ENCODE data around the gene INHA.

INHA gene

DNA sequence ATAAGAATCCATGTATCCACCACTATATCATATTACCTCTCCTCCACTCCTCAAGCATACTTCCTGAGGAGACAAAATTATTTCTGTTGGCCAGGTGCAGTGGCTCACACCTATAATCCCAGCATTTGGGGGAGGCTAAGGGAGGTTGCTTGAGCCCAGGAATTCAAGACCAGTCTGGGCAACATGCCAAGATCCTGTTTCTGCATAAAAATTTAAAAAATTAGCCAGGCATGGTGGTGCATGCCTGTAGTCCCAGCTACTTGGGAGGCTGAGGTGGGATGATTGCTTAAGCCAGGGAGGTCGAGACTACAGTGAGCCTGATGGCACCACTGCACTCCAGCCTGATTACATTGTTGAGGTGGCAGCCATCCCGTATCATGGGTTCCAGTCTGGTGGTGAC, 9.2 kb downstream of the INHA start:
- H3K9me3 ChIP-seq (ENCODE audit: insufficient read depth, low read length, severe bottlenecking), result no peaks in the 10 kb centered on the region
- TF ChIP-seq EZH2 (IDR thresholded peaks at IDR 0.05; ENCODE audit: borderline replicate concordance, low read depth, low read length, severe bottlenecking), result no peak
- TF ChIP-seq, protein P1, sequence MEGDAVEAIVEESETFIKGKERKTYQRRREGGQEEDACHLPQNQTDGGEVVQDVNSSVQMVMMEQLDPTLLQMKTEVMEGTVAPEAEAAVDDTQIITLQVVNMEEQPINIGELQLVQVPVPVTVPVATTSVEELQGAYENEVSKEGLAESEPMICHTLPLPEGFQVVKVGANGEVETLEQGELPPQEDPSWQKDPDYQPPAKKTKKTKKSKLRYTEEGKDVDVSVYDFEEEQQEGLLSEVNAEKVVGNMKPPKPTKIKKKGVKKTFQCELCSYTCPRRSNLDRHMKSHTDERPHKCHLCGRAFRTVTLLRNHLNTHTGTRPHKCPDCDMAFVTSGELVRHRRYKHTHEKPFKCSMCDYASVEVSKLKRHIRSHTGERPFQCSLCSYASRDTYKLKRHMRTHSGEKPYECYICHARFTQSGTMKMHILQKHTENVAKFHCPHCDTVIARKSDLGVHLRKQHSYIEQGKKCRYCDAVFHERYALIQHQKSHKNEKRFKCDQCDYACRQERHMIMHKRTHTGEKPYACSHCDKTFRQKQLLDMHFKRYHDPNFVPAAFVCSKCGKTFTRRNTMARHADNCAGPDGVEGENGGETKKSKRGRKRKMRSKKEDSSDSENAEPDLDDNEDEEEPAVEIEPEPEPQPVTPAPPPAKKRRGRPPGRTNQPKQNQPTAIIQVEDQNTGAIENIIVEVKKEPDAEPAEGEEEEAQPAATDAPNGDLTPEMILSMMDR (IDR thresholded peaks at IDR 0.05; ENCODE audit: borderline replicate concordance, extremely low read depth, low read length, poor library complexity, severe bottlenecking), result no peak
- no peak overlapping the region for H3K4me2 ChIP-seq (ENCODE audit: insufficient read depth, low read length)
- no peak overlapping the region for H3K9ac ChIP-seq (ENCODE audit: low read depth, low read length)
- no peaks in the 10 kb centered on the region for H3K4me1 ChIP-seq (ENCODE audit: insufficient read depth, low read length)
- peaks cover 6% of the 10 kb centered on the region for H3K27me3 ChIP-seq (ENCODE audit: insufficient read depth, low read length, poor library complexity)
- no peak overlapping the region for H2AFZ ChIP-seq (ENCODE audit: low read depth, low read length)
- ATAC-seq (ENCODE audit: insufficient read depth, low read depth) (no peak), DNase-seq (no peak)
- no peak overlapping the region for H3K27ac ChIP-seq (ENCODE audit: low read length)
- H3K79me2 ChIP-seq (ENCODE audit: insufficient read depth, low read length), result no peaks in the 10 kb centered on the region
- H4K20me1 ChIP-seq (ENCODE audit: insufficient read depth, low read length), result no peaks in the 10 kb centered on the region
- no peaks in the 10 kb centered on the region for H3K36me3 ChIP-seq (ENCODE audit: insufficient read depth, low read length)
- no peak overlapping the region for H3K4me3 ChIP-seq (ENCODE audit: low read depth in 1 of 2, low read length in 2 of 2)

DNA sequence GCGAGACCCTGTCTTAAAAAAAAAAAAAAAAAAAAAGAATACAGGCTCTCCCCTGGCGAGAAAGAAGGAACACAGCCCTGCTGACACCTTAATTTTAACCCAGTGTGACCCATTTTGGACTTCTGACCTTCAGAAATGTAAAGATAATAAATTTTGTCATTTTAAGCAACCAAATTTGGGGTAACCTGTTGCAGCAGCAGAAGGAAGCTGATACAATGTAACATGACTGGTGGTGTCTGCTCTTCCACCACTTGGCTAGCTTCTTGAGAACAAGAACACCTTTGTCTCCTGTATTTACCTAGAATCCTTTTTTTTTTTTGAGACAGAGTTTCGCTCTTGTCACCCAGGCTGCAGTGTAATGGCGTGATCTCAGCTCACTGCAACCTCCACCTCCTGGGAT, 19.0 kb downstream of the INHA start:
- ATAC-seq (ENCODE audit: insufficient read depth, low read depth) (no peak), DNase-seq (no peak)
- H3K36me3 ChIP-seq (ENCODE audit: insufficient read depth, low read length), result no peaks in the 10 kb centered on the region
- H3K4me3 ChIP-seq (ENCODE audit: low read depth in 1 of 2, low read length in 2 of 2), result no peak overlapping the region
- no peak overlapping the region for H3K9ac ChIP-seq (ENCODE audit: low read depth, low read length)
- no peak overlapping the region for H2AFZ ChIP-seq (ENCODE audit: low read depth, low read length)
- H3K27me3 ChIP-seq (ENCODE audit: insufficient read depth, low read length, poor library complexity), result no peaks in the 10 kb centered on the region
- H3K27ac ChIP-seq (ENCODE audit: low read length), result no peak overlapping the region
- no peak for TF ChIP-seq EZH2 (IDR thresholded peaks at IDR 0.05; ENCODE audit: borderline replicate concordance, low read depth, low read length, severe bottlenecking)
- TF ChIP-seq, protein P1 (IDR thresholded peaks at IDR 0.05; ENCODE audit: borderline replicate concordance, extremely low read depth, low read length, poor library complexity, severe bottlenecking), result no peak
- no peaks in the 10 kb centered on the region for H3K9me3 ChIP-seq (ENCODE audit: insufficient read depth, low read length, severe bottlenecking)
- H4K20me1 ChIP-seq (ENCODE audit: insufficient read depth, low read length), result no peaks in the 10 kb centered on the region
- no peaks in the 10 kb centered on the region for H3K79me2 ChIP-seq (ENCODE audit: insufficient read depth, low read length)
- H3K4me2 ChIP-seq (ENCODE audit: insufficient read depth, low read length), result no peak overlapping the region
- H3K4me1 ChIP-seq (ENCODE audit: insufficient read depth, low read length), result no peaks in the 10 kb centered on the region

DNA sequence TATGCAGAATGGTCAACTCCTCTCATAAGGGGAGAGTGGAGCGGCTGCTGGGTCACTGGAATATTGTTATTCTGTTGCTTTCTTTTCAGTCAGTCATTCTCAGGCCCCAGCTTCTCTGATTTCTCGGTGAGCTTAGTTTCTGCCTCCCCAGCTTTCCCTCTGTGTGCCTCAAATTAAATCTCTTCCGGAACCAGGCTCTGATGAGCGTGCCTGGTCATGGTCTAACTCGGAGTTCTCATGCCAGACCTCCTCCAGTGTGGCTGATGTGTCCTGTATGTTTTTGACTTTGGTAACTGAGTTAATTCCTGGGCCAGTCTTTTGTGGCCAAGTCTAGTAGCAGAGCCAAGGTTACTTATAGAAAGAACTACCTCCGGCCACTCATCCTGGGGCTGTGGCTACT, 20.6 kb downstream of the INHA start:
- no peaks in the 10 kb centered on the region for H3K9me3 ChIP-seq (ENCODE audit: insufficient read depth, low read length, severe bottlenecking)
- no peak overlapping the region; the same call in 1 of the 2 replicates for H2AFZ ChIP-seq (ENCODE audit: low read depth, low read length)
- TF ChIP-seq EZH2 (IDR thresholded peaks at IDR 0.05; ENCODE audit: borderline replicate concordance, low read depth, low read length, severe bottlenecking), result no peak
- TF ChIP-seq, protein P1 (IDR thresholded peaks at IDR 0.05; ENCODE audit: borderline replicate concordance, extremely low read depth, low read length, poor library complexity, severe bottlenecking), result no peak

DNA sequence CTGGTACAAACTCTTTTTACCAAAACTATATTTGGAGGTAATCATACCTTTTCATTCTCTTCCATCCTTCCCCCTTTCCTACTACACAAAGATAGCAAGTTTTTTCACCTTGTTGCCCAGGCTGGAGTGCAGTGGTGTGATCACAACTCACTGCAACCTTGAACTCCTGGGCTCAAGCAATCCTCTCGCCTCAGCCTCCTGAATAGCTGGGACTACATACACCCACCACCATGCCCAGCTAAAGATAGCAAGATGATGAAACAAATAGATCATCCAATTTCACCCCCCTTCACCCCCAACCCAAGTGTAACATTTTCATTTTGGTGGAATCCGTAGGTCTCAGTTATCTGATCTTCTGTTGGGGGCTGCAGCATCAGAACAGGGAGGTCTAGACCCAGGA, 21.0 kb downstream of the INHA start:
- ATAC-seq (ENCODE audit: insufficient read depth, low read depth), result no peak
- Histone ChIP-seq H2AFZ (ENCODE audit: low read depth, low read length) (no peak overlapping the region), H3K4me1 (ENCODE audit: insufficient read depth, low read length) (peaks cover 10% of the 10 kb centered on the region), H3K36me3 (ENCODE audit: insufficient read depth, low read length) (no peaks in the 10 kb centered on the region), H4K20me1 (ENCODE audit: insufficient read depth, low read length) (no peaks in the 10 kb centered on the region), H3K27me3 (ENCODE audit: insufficient read depth, low read length, poor library complexity) (no peaks in the 10 kb centered on the region), H3K4me3 (ENCODE audit: low read depth in 1 of 2, low read length in 2 of 2) (no peak overlapping the region), H3K79me2 (ENCODE audit: insufficient read depth, low read length) (peaks cover 3% of the 10 kb centered on the region; the same call in 1 of the 2 replicates), H3K9ac (ENCODE audit: low read depth, low read length) (no peak overlapping the region), H3K4me2 (ENCODE audit: insufficient read depth, low read length) (no peak overlapping the region), H3K27ac (ENCODE audit: low read length) (no peak overlapping the region), H3K9me3 (ENCODE audit: insufficient read depth, low read length, severe bottlenecking) (no peaks in the 10 kb centered on the region)
- no peak for DNase-seq
- no peak for TF ChIP-seq EZH2 (IDR thresholded peaks at IDR 0.05; ENCODE audit: borderline replicate concordance, low read depth, low read length, severe bottlenecking)
- TF ChIP-seq, protein P1 (IDR thresholded peaks at IDR 0.05; ENCODE audit: borderline replicate concordance, extremely low read depth, low read length, poor library complexity, severe bottlenecking), result no peak

More for the DNA sequence above, 20.6 kb downstream of the INHA start:
- H4K20me1 ChIP-seq (ENCODE audit: insufficient read depth, low read length), result no peaks in the 10 kb centered on the region
- peaks cover 8% of the 10 kb centered on the region for H3K4me1 ChIP-seq (ENCODE audit: insufficient read depth, low read length)
- no peak overlapping the region for H3K27ac ChIP-seq (ENCODE audit: low read length)
- DNase-seq (no peak), ATAC-seq (ENCODE audit: insufficient read depth, low read depth) (no peak)
- no peaks in the 10 kb centered on the region for H3K79me2 ChIP-seq (ENCODE audit: insufficient read depth, low read length)
- H3K4me3 ChIP-seq (ENCODE audit: low read depth in 1 of 2, low read length in 2 of 2), result no peak overlapping the region
- no peaks in the 10 kb centered on the region for H3K36me3 ChIP-seq (ENCODE audit: insufficient read depth, low read length)
- no peak overlapping the region for H3K9ac ChIP-seq (ENCODE audit: low read depth, low read length)
- no peaks in the 10 kb centered on the region for H3K27me3 ChIP-seq (ENCODE audit: insufficient read depth, low read length, poor library complexity)
- H3K4me2 ChIP-seq (ENCODE audit: insufficient read depth, low read length), result no peak overlapping the region

Measured in DND-41 (cell line).